Measurements from ENCODE around the gene BORCS8. TPM values are rescaled to one million over a fixed set of nuclear protein-coding genes. Genes with fewer than 3 reads are reported as not detected.

BORCS8 gene
- total and polyA plus RNA-seq, 2 of the 13 experiments (the other 11 are each of a cell fraction or from before 2014, with no cell fraction given), result 9.6 to 13.3 TPM

DNA sequence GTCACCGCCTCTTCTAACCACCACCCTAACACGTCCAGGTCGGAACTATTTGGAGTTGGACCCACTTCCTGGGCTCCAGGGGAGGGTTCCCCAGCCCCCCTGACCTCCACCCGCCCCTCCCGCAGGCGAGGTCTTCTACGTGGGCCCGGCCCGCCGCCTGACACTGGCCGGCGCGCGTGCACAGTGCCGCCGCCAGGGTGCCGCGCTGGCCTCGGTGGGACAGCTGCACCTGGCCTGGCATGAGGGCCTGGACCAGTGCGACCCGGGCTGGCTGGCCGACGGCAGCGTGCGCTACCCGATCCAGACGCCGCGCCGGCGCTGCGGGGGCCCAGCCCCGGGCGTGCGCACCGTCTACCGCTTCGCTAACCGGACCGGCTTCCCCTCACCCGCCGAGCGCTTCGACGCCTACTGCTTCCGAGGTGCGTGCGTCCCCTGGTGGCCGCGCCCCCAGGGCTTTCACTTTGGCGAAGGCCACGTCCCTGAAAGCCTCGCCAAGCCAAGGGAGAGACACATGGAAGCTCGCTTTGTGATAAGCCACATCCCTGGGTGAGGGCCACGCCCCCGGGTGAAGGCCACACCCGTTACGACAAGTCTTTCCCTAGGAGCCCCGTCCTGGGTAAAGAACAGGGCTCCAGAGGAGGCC, 33.0 kb upstream of the BORCS8 start (continued):
- TF ChIP-seq ZNF235 (CRISPR knock-in tag; IDR thresholded peaks at IDR 0.05; ENCODE audit: borderline replicate concordance), result 0 out of 2 replicates have a peak, but pooled peaks have one; percentile 68
- no peak for TF ChIP-seq SIN3B (IDR thresholded peaks at IDR 0.05; ENCODE audit: low read length)
- TF ChIP-seq ZNF790 (CRISPR knock-in tag; IDR thresholded peaks at IDR 0.05; ENCODE audit: borderline replicate concordance), result no peak
- TF ChIP-seq SMC3 (IDR thresholded peaks at IDR 0.05; ENCODE audit: low read length), result peak; percentile 30; the same call in 1 of the 2 replicates
- no peak for TF ChIP-seq GTF2F1 (IDR thresholded peaks at IDR 0.05; ENCODE audit: low read length)
- TF ChIP-seq ETV5 (CRISPR knock-in tag; IDR thresholded peaks at IDR 0.05; ENCODE audit: borderline replicate concordance), result peak; percentile 50; the same call in 1 of the 2 replicates
- TF ChIP-seq MXD1 (CRISPR knock-in tag; IDR thresholded peaks at IDR 0.05), result peak; percentile 70
- 0 out of 2 replicates have a peak, but pooled peaks have one; percentile 39 for TF ChIP-seq FOSL2 (CRISPR knock-in tag; IDR thresholded peaks at IDR 0.05)
- 0 out of 2 replicates have a peak, but pooled peaks have one; percentile 60 for TF ChIP-seq ATF5 (CRISPR knock-in tag; IDR thresholded peaks at IDR 0.05; ENCODE audit: low read depth)
- TF ChIP-seq ZNF614 (CRISPR knock-in tag; IDR thresholded peaks at IDR 0.05; ENCODE audit: borderline replicate concordance), result peak; percentile 51; the same call in 1 of the 2 replicates
- TF ChIP-seq HDAC6 (IDR thresholded peaks at IDR 0.05; ENCODE audit: low read depth, low read length), result no peak
- TF ChIP-seq SOX6 (IDR thresholded peaks at IDR 0.05), result no peak
- TF ChIP-seq SOX6 (CRISPR knock-in tag; IDR thresholded peaks at IDR 0.05), result 0 out of 2 replicates have a peak, but pooled peaks have one; percentile 17
- no peak for TF ChIP-seq TEAD3 (CRISPR knock-in tag; optimal IDR thresholded peaks at IDR 0.05; ENCODE audit: borderline replicate concordance)
- TF ChIP-seq NBN (conservative IDR thresholded peaks at IDR 0.05), result no peak
- TF ChIP-seq ZBTB33 (CRISPR knock-in tag; IDR thresholded peaks at IDR 0.05), result 0 out of 2 replicates have a peak, but pooled peaks have one; percentile 34
- TF ChIP-seq ZSCAN31 (CRISPR knock-in tag; IDR thresholded peaks at IDR 0.05; ENCODE audit: low read depth), result 0 out of 2 replicates have a peak, but pooled peaks have one; percentile 63
- no peak for TF ChIP-seq ZNF674 (CRISPR knock-in tag; IDR thresholded peaks at IDR 0.05; ENCODE audit: low read depth)
- TF ChIP-seq, protein P1, sequence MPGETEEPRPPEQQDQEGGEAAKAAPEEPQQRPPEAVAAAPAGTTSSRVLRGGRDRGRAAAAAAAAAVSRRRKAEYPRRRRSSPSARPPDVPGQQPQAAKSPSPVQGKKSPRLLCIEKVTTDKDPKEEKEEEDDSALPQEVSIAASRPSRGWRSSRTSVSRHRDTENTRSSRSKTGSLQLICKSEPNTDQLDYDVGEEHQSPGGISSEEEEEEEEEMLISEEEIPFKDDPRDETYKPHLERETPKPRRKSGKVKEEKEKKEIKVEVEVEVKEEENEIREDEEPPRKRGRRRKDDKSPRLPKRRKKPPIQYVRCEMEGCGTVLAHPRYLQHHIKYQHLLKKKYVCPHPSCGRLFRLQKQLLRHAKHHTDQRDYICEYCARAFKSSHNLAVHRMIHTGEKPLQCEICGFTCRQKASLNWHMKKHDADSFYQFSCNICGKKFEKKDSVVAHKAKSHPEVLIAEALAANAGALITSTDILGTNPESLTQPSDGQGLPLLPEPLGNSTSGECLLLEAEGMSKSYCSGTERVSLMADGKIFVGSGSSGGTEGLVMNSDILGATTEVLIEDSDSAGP (CRISPR knock-in tag; IDR thresholded peaks at IDR 0.05; ENCODE audit: borderline replicate concordance), result peak; percentile 84
- TF ChIP-seq PPARG (CRISPR knock-in tag; conservative IDR thresholded peaks at IDR 0.05), result no peak
- TF ChIP-seq NFE2L1 (CRISPR knock-in tag; IDR thresholded peaks at IDR 0.05; ENCODE audit: borderline replicate concordance), result no peak
